ES-I3 (cell line): Measurements from ENCODE around the gene PRR5.

Experiments used
- H3K36me3 ChIP-seq: 2 replicates; pipeline ENCODE4 v1.6.1; 2013; ENCODE audit warnings: mild to moderate bottlenecking, low read length, control low read depth, moderate library complexity; ENCODE audit not compliant: insufficient read depth
- H3K4me1 ChIP-seq: 2 replicates; pipeline ENCODE4 v1.6.1; 2013; ENCODE audit warnings: mild to moderate bottlenecking, control low read depth, low read length; ENCODE audit not compliant: insufficient read depth
- H3K9ac ChIP-seq: 2 replicates; pipeline ENCODE4 v1.6.1; 2013; ENCODE audit warnings: low read depth, mild to moderate bottlenecking, low read length, moderate library complexity
- H3K9me3 ChIP-seq: 2 replicates; pipeline ENCODE4 v1.6.1; 2013; ENCODE audit warnings: mild to moderate bottlenecking, low read length, moderate library complexity; ENCODE audit not compliant: control insufficient read depth, insufficient read depth

PRR5 gene

GRCh38 chr22:44750481-44750880, 48.5 kb downstream of the PRR5 start:
- H3K9ac ChIP-seq = no peak overlapping the region
- H3K4me1 ChIP-seq = peaks cover 30% of the 10 kb centered on the region
- H3K9me3 ChIP-seq = no peaks in the 10 kb centered on the region
- H3K36me3 ChIP-seq = no peaks in the 10 kb centered on the region

GRCh38 chr22:44752285-44753188, 50.5 kb downstream of the PRR5 start, which contains the start of gene ARHGAP8:
Gene ARHGAP8, plus strand, starts transcription at chr22:44752575. Its CDS starts 33,953 bp downstream, at chr22:44786528.
- H3K36me3 ChIP-seq = no peaks in the 10 kb centered on the region
- H3K4me1 ChIP-seq = peaks cover 21% of the 10 kb centered on the region
- H3K9me3 ChIP-seq = no peaks in the 10 kb centered on the region
- H3K9ac ChIP-seq = peak within 1 kb of the TSS; percentile 83

GRCh38 chr22:44753189-44754042, 51.4 kb downstream of the PRR5 start:
- Histone ChIP-seq H3K9ac (peak overlapping the region; percentile 83), H3K9me3 (no peaks in the 10 kb centered on the region), H3K4me1 (peaks cover 21% of the 10 kb centered on the region), H3K36me3 (no peaks in the 10 kb centered on the region)

GRCh38 chr22:44754998-44755397, 53.0 kb downstream of the PRR5 start:
- Histone ChIP-seq H3K9me3 (no peaks in the 10 kb centered on the region), H3K36me3 (no peaks in the 10 kb centered on the region), H3K9ac (no peak overlapping the region), H3K4me1 (peaks cover 25% of the 10 kb centered on the region)

GRCh38 chr22:44755417-44755816, 53.4 kb downstream of the PRR5 start:
- H3K9ac ChIP-seq = no peak overlapping the region
- no peaks in the 10 kb centered on the region for H3K36me3 ChIP-seq
- peaks cover 25% of the 10 kb centered on the region for H3K4me1 ChIP-seq
- no peaks in the 10 kb centered on the region for H3K9me3 ChIP-seq

GRCh38 chr22:44755956-44756361, 54.0 kb downstream of the PRR5 start:
- no peaks in the 10 kb centered on the region for H3K9me3 ChIP-seq
- no peak overlapping the region for H3K9ac ChIP-seq
- no peaks in the 10 kb centered on the region for H3K36me3 ChIP-seq
- peaks cover 25% of the 10 kb centered on the region for H3K4me1 ChIP-seq

- H3K36me3 ChIP-seq = no peaks in the 10 kb centered on the region
- H3K9ac ChIP-seq = no peak overlapping the region
- peaks cover 25% of the 10 kb centered on the region for H3K4me1 ChIP-seq
- H3K9me3 ChIP-seq = no peaks in the 10 kb centered on the region
These were observed 56.5 kb downstream of the PRR5 start for GRCh38 chr22:44758344-44758973.

GRCh38 chr22:44759001-44759400, 57.0 kb downstream of the PRR5 start:
- H3K4me1 ChIP-seq = peaks cover 21% of the 10 kb centered on the region
- no peak overlapping the region for H3K9ac ChIP-seq
- no peaks in the 10 kb centered on the region for H3K36me3 ChIP-seq
- no peaks in the 10 kb centered on the region for H3K9me3 ChIP-seq

GRCh38 chr22:44759430-44760310, 57.7 kb downstream of the PRR5 start:
- Histone ChIP-seq H3K9me3 (no peaks in the 10 kb centered on the region), H3K36me3 (no peaks in the 10 kb centered on the region), H3K4me1 (peaks cover 17% of the 10 kb centered on the region; the same call in 1 of the 2 replicates), H3K9ac (no peak overlapping the region)

GRCh38 chr22:44760476-44760875, 58.5 kb downstream of the PRR5 start:
- Histone ChIP-seq H3K36me3 (no peaks in the 10 kb centered on the region), H3K9ac (no peak overlapping the region), H3K9me3 (no peaks in the 10 kb centered on the region), H3K4me1 (peaks cover 9% of the 10 kb centered on the region; the same call in 1 of the 2 replicates)

- Histone ChIP-seq H3K4me1 (peaks cover 4% of the 10 kb centered on the region; the same call in 1 of the 2 replicates), H3K9me3 (no peaks in the 10 kb centered on the region), H3K36me3 (no peaks in the 10 kb centered on the region), H3K9ac (no peak overlapping the region)
These were observed 59.0 kb downstream of the PRR5 start for GRCh38 chr22:44761025-44761424.

GRCh38 chr22:44764373-44764772, 62.4 kb downstream of the PRR5 start:
- no peaks in the 10 kb centered on the region; the same call in 1 of the 2 replicates for H3K36me3 ChIP-seq
- no peak overlapping the region for H3K9ac ChIP-seq
- H3K9me3 ChIP-seq = no peaks in the 10 kb centered on the region
- no peaks in the 10 kb centered on the region for H3K4me1 ChIP-seq

- no peaks in the 10 kb centered on the region for H3K9me3 ChIP-seq
- H3K4me1 ChIP-seq = no peaks in the 10 kb centered on the region
- H3K9ac ChIP-seq = no peak overlapping the region
- H3K36me3 ChIP-seq = no peaks in the 10 kb centered on the region; the same call in 1 of the 2 replicates
These were observed 63.0 kb downstream of the PRR5 start for GRCh38 chr22:44764974-44765373.
